Prostate gland (tissue), 2 donors: ENCODE results near the gene DTNB.

ENCODE experiments used
- CTCF ChIP-seq, 4 experiments: fragments of 200-600 bp in 2 of 4; fragments of 450-650 bp in 2 of 4; sonication (generic) in 2 of 4; IDR thresholded peaks; 1 replicate in 3 of 4; 2 replicates in 1 of 4; pipeline ENCODE4 v1.5.1; 2016 to 2019; ENCODE audit warnings: antibody characterized with exemption in 4 of 4, mild to moderate bottlenecking in 2 of 4, moderate library complexity in 2 of 4
- POLR2A ChIP-seq: fragments of 450-650 bp; IDR thresholded peaks from one replicate; pipeline ENCODE4 v1.6.1; 2016; ENCODE audit warnings: antibody characterized with exemption, mild to moderate bottlenecking
- POLR2AphosphoS5 ChIP-seq: sonication (generic); formaldehyde crosslinking; IDR thresholded peaks from one replicate; pipeline ENCODE4 v1.6.1; 2017; ENCODE audit warnings: antibody characterized with exemption

- TF ChIP-seq CTCF (IDR thresholded peaks at IDR 0.05) (no peak), POLR2AphosphoS5 (no peak), POLR2A (no peak)
These were observed 175.4 kb downstream of the DTNB start for GRCh38 chr2:25497918-25498407.
